RPMI8226 (cell line): ENCODE results near the gene LENEP.

ENCODE experiments used
- DNase-seq: peaks from one replicate; pipeline ENCODE4 v3.0.0-alpha.2; 2015

Gene LENEP

DNA sequence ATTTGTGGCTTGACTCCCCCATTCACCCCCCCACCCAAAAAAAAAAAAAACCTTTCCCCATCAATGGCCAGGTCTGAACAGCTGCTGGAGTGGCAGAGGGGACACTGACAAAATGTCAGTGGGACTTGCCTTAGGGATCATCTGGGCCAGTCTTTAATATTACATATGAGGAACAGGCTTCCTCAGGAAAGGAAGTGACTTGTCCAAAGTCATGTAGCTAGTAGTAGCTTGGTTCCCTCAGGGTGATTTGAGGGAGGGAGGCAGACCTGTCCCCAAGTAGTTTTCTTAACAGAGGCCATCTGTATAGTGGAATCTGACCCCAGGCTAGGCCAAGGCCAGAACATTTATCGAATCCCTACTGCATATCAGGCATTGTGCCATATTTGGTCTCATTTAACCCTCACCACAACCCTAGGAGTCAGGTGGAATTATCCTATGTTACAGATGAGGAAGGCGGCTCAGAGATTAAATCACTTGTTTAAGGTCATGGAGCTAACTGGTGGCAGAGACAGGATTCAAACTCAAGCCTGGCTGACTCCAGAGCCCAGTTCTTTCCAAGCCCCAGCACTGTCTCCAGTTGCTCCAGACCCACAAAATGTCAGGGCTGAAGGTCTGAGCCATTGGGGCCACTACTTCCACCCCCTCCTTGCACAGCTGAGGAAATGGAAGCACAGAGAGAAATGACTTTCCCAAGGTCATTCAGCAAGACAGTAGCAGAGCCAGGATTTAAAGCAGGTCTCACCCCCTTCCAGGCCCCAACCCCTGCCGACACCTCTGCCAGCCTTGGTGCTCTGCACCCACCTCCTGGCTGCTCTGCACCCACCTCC lies 19.6 kb downstream of the LENEP start:
- no peak for DNase-seq

DNA sequence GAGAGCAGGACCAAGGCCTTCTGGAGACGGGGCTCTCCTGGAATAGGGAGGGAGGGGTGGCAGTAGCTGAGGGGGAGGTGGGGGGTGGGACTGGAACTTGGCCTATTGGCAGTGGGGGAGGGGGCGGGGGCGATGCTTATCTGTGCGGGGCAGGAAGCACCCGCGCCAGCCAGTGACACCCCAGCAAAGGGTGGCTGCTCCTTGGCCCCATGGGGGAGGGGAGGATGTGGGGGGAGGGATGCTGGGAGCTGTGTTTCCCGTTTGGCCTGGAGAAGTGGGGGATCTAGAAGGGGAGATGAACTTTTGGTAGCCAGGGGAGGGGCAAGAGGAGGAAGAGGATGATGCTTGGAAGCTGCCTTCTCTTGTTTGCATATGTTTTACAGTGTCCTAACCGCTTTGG lies 20.2 kb downstream of the LENEP start:
- DNase-seq, result no peak

DNA sequence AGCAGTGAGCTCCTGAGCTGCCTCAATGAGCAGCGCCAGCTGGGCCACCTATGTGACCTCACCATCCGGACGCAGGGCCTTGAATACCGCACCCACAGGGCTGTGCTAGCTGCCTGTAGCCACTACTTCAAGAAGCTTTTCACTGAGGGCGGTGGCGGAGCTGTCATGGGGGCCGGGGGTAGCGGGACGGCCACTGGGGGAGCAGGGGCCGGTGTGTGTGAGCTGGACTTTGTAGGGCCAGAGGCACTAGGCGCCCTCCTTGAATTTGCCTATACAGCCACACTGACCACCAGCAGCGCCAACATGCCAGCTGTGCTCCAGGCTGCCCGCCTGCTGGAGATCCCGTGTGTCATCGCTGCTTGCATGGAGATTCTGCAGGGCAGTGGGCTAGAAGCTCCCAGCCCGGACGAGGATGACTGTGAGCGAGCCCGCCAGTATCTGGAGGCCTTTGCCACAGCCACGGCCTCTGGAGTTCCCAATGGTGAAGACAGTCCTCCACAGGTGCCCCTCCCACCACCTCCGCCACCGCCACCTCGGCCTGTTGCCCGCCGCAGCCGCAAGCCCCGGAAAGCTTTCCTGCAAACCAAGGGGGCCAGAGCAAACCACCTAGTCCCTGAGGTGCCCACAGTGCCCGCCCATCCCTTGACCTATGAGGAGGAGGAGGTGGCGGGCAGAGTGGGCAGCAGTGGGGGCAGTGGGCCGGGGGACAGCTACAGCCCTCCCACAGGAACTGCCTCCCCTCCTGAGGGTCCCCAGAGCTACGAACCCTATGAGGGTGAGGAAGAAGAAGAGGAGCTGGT lies 21.5 kb downstream of the LENEP start:
- DNase-seq, result no peak

DNA sequence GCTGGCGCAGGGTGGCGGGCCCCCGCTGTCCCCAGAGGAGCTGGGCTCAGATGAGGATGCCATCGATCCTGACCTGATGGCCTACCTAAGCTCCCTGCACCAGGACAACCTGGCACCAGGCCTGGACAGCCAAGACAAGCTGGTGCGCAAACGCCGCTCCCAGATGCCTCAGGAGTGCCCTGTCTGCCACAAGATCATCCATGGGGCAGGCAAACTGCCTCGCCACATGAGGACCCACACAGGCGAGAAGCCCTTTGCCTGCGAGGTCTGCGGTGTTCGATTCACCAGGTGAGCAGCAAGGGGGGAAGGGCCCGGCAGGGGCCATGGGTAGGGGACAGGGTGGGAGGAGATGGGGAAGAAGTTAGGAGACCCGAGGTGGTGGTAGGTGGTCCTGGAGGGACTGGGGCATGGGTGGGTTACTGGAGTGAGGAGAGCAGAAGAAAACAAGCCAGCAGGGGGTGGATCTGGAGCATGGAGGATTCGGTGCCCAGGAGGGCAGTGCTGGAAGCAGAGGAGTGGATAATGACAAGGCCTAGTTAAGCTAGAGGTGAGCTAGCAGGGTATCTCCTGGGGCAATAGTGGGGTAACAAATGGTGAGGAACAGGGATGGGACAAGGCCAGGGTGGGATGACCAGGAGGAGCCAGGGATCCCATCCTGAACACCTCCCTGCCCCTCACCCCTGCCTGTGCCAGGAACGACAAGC lies 22.3 kb downstream of the LENEP start:
- DNase-seq, result peak; percentile 49

DNA sequence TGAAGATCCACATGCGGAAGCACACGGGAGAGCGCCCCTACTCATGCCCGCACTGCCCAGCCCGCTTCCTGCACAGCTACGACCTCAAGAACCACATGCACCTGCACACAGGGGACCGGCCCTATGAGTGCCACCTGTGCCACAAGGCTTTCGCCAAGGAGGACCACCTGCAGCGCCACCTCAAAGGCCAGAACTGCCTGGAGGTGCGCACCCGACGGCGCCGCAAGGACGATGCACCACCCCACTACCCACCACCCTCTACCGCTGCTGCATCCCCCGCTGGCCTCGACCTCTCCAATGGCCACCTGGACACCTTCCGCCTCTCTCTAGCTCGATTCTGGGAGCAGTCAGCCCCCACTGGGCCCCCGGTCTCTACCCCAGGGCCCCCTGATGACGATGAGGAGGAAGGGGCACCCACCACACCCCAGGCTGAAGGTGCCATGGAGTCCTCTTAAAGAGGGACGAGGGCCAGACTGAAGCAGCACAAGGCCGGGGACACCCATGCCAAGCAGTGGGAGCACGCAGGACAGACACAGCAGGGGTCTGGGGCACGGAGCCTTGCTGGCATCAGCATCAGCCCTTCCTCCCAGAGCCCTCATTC lies 22.9 kb downstream of the LENEP start:
- peak; percentile 98 for DNase-seq

DNA sequence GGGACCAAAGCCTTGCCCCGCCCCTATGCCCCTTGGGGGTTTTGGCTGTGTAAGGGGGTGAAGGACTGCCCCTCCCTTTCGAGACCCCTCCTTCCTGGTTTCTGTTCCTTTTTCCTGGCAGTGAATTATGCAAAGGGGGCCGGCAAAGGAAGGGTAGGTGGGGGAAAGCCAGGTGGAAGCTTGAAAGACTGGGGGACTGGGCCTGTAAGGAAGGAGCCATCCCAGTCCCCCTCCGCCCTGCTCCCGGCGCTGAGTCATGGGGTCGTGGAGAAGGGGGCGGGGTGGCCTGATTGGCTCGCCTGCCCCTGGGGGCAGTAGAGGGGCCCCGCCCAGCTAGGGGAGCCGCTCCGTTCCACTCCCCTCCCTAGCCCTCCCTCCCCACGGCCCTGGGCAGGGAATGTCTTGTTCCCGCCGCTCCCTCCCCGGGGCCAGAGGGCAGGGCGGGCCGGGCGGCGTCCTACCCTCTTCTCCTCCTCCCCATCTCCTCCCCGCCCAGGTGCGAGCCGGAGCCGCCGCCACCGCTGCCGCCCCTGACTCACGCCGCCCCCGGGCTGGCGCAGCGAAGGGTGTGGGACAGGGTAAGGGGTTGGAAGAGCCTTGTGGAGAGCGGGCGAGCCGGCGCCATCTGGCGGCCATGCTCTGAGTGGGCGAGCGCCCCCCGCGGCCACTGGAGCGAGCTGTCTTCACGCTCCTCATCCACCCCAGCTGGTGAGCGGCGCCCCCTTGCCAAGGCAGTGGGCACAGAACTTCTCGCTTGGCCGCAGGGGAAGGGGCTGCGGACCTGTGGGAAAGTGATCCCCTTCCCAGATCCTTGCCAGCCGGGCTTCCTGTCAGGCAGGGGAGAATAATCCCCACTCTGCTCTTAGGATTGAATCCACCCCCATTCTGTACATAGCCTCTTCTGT lies 23.9 kb downstream of the LENEP start:
- DNase-seq, result peak; percentile 95

DNA sequence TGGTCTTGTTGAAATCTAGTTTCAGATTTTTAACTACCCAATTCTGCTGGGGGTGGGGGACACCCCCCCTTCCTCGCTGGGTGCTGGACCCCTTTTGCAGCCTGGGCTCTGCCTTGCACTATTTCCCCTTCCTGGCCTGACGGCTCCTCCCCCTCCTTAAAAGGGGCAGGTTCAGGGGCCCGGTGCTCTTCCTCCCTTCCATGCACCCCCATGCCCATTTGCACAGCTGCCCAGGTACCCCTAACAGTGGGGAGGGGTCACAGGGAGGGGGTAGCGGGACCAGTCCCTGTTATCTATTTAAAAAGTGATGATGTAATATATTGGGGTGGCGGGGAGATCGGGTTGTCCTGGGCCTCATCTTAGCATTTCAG lies 24.5 kb downstream of the LENEP start:
- peak; percentile 69 for DNase-seq

DNA sequence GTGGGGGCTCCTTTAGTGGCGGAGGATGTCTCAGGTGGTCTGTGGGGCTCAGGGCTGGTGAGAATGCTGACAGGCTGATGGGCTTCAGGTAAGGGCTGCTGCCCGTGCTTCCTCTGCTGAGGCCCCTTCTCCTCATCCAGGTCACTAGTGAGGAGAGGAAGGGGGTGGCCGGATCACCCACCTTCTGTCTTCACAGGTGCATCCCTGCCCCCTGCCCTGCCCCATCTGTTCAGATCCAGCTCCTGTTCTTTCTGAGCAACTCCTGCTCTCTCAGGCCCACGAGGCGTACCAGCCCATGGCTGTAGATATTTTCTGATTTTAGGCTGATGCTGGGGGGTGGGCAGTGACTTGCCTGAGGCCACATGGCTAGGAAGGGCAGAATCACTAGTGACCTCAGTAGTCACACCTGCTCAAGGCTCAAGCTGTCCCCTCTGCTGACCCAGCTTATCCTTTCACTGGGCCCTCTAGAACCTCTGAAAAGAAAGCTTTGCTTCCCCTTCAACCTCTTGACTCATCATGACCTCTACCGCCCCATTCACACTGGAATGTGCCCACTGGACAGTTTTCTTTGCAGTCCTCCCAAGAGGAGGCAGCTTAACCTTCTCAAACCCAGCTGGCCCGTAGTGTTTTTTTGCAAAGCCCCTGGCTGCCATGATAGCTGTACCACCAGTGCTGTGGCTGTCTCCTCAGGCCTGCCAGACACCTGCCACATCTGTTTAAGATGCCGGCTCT lies 25.4 kb downstream of the LENEP start:
- DNase-seq, result peak; percentile 98

DNA sequence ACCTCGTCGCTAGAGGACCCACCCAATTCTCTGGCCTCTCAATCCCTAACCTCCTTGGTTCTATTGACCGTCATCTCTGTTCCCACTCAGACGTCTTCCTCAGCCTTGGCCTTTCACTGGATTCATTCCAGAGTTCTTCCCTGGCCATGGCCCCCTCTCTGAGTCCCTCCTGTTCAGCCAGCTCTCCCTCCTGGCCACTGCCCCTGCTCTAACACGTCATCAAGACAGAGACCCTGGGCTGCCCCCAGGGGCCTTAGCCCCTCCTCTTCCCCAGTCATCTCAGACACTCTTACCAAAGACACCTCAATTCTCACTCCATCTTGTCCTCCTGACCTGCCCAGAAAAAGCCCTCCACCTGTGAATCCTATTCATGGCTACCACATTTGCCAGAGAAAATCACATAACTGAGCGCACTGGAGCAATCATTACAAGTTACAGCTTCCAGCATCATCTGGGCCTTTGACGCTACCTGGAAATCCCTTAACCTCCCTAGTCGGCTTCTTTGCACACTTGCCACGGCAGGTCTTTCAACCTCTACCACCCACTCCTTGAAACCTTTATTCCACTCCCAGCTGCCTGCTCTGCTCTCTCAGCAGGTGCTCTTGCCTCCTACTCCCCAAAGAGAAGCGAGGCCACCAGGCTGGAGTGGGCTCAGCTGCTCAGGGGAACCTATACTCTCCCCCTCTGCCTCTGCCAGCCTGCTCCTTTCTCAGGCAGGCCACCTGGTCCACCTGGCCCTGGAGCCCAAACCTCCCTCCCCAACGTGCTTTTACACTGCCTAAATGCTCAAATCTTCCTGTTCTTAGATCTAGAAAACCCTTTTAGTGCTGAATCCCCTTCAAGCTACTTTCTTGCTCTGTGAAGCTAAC lies 26.2 kb downstream of the LENEP start:
- DNase-seq, result peak; percentile 89

DNA sequence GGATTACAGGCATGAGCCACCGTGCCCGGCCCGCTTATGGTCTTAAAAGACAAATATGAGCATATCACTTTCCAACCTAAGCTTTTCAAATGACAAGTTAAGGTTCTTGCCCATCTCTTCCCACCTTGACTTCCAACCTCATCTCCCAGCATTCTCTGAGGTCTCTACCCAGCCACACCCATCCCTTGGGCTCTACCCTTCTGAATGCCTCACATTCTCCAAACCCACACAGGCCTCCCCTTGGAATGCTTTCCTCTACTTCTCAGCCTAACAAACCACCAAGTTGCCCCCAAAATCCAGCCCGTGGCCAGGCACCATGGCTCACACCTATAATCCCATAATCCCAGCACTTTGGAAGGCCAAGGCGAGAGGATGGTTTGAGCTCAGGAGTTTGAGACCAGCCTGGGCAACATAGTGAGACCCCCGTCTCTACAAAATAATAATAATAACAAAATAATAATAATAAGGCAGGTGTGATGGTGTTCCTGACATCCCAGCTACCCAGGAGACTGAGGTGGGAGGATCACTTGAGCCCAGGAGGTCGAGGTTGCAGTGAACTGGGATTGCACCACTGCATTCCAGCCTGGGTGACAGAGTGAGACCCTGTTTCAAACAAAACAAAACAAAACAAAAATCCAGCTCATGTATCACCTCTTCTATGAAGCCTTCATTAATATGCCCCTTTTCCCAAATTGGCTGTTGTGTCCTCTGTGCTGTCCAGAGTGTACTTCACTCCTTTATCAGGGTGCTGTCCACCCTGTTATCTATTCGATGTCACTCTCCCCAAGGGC lies 28.9 kb downstream of the LENEP start:
- DNase-seq, result no peak

DNA sequence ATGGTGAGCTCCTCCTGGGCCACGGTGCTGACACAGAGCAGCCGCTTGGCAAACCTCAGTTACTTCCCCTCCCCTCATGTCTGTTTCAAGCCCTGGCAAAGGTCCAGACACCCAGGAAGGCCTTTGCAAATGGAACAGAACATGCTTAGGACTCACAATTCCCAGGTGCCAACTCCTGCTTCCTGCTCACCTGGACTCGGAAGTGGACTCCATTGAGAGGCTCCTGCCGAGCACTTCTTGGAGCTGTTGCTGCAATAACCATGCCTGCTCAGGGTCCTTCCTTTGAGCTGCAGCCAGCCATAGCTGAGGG lies 29.5 kb downstream of the LENEP start:
- peak; percentile 88 for DNase-seq

DNA sequence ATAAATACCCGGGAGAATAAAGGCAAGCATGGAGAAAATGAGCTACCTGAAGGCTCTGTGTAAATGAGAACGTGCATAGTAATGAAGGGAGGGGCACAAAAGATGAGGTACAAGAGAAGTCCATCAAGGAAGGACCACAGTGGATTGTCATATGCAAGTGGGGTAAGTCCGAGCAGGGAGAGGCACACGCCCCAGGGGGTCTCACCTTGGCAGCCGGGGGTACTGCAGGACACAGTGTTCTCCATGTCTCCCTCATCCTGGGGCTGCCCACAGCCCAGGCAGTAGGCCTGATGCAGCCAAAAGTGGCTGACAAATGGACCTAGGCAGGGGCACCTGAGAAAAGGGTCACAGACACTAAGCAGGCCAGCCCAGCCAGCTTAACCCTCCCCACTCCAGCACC lies 30.2 kb downstream of the LENEP start:
- DNase-seq, result no peak

DNA sequence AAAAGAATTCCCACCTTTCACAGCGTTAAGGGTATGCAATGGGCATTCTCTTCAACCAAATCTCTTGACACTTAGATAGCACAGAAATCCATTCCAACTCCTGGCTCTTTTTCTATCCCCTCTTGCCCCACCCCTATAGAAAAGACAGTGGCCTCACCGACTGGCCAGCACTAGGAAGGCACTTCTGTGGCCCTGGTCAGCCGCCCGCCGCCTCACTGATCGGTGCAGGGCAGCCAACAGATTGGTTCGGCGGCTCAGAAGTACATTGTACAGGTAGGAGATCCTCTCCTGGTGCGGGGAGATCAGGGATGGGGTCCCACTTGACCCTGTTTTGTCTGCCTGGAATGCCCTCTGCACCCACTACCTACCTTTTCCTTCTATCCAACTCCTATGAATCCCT lies 30.9 kb downstream of the LENEP start:
- no peak for DNase-seq

DNA sequence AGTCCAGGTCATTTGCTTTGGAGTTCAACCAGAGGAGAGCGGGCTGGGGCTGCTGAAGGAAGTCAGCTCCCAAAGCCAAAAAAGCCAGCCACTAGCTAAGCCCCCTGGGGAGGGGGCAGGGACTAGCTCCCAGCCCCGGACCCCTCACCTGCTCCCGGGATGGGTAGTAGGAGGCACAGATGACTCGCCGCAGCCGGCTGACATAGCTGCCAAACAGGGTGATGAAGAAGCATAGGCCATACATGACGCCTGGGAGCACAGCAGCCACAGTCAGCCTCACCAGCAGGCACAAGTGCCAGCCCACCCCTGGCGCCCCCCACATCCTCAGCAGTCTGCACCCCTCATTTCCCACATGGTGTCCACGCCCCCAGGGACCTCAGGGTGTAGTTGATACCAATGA lies 32.8 kb downstream of the LENEP start:
- no peak for DNase-seq

DNA sequence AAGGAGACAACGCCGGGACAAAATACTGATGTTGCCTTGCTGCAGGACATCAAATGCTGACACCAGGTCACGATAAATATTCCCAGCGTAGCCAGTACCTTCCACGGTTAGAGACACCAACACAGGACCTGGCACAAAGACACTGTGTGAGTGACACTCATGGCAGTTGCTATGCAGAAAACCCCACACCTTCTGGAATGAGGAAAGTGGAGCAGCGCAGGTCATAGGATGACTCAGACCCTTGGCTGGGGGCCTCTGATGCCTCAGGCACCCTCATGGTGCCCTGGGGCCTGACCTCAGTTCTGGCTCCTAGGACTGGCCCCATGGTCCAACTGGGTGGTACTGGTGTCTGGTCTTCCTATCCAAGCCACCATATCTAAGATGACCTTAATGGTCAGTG lies 33.2 kb downstream of the LENEP start:
- no peak for DNase-seq

DNA sequence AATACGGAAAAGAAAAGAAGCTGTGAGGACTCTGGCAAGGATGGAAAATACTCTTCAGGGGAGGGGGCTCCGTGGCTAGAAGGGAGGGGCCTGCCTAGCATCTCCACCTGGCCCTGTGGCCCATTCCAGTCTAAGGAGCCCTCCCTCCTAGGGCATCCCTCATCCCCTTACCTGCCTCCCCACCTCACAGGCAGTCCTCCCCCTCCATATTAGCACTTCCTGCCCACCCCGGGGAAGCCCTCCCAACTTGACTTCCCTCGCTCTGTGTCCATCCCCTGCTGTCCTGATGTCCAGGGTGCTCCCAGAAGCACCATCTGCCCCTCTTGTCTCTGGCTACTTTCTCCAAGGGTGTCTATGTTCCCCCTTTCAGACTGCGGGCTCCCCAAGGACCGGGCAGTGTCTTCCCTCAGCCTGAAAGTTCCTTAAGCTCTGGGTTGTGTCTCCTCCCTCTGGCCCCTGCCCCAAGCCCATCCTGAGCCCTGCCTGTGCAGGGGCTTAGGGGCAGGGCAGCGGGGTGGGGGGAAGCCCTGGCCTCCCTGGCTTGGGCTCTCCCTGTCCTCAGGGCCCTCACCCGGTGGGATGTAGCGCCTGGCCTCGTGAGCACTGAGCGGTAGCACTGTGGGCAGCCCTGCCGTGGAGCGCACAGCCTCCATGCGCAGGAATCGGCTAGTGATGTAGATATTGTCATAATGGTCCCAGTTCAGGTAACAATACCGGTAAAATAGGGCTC lies 36.3 kb downstream of the LENEP start:
- DNase-seq, result no peak

DNA sequence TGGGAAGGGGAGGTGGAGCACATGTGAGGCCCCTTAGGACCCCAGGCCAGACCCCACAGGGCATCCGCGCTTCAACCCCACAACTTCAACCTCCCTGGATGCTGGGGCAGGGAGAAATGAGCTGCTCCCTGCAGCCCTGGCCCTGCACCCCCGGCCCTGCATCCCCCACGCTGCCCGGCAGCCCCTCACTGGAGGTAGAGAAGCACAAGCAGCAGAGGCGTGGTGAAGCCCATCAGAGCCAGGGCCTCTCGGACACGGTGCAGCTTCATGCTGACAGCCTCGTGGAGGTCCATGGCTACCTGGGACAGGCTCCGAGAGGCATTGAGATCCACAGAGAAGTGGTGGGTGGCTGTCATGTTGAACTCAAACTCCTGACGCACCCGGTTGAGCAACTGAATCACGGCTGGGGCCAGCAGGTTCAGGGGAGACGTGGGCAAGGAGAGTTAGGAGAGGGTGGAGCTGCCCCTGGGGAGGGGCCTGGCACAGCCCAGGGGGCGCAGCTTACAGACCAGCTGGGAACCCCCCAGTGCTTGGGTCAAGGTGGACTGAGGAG lies 36.9 kb downstream of the LENEP start:
- no peak for DNase-seq

DNA sequence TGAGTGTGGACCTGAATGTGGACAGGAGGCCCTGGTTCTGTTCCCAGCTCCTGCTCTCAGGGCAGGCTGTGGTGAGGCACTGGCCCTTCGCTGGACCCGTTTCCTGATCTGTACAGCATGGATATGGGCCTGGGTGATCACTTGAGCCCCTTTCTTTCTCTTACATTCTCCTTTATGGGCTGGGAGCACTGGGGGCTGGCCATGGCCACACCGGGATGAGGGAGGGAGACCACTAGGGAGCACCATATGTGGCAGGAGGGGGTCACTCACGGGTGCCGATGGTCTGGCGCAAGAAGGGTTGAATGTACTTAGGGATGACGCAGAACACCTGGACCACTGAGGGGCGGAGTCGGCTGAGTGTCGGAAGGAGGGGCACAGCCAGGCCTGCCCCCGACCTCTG lies 37.5 kb downstream of the LENEP start:
- no peak for DNase-seq

DNA sequence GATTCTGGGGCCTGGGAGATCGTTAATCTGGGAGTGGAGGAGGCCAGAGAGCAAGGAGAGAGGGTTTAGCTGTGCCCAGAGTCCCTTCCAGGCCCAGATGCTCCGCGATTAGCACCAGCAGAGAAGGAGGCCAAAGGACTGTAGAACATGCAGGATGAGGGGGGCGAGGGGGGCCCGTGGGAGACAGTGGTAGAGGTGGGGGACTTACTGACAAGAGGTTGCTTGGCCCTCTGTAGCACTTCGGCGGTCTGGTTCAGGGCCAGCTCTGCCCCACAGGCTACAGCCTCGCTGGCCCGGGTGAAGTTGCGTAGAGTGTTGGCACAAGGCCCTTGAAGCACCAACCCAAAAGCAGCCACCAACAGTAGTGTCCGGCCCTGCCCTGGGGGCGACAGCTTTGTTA lies 39.5 kb downstream of the LENEP start:
- DNase-seq, result no peak
